Measurements from ENCODE around the gene CTRB2. TPM values are rescaled to one million over a fixed set of nuclear protein-coding genes. Genes with fewer than 3 reads are reported as not detected.

CTRB2 gene
- total RNA-seq, 1 experiment from 2014 or later = 5.8 TPM

DNA sequence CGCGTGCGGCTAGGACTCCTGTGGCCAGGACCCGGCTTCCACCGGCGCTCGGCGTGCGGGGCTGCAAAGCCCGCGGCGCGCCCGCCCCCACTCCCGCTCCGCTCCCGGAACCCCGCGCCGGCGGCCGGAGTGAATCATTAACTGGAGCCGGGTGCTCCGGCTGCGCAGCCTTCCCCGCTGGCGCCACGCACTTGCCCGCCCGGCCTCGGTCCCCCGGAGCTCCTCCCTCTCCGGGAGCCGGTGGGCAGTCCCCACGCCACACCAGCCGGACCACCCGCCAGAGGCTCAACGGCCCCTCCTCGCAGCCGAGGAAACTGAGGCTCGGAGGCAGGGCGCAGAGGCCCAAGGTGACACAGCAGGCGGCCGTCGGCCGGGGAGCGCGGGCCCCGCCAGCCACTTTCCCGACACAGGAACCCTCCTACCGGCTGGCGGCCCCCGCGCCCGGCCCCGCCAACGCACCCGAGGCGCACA is 43.9 kb upstream of the CTRB2 start:
- ATAC-seq = no peak

DNA sequence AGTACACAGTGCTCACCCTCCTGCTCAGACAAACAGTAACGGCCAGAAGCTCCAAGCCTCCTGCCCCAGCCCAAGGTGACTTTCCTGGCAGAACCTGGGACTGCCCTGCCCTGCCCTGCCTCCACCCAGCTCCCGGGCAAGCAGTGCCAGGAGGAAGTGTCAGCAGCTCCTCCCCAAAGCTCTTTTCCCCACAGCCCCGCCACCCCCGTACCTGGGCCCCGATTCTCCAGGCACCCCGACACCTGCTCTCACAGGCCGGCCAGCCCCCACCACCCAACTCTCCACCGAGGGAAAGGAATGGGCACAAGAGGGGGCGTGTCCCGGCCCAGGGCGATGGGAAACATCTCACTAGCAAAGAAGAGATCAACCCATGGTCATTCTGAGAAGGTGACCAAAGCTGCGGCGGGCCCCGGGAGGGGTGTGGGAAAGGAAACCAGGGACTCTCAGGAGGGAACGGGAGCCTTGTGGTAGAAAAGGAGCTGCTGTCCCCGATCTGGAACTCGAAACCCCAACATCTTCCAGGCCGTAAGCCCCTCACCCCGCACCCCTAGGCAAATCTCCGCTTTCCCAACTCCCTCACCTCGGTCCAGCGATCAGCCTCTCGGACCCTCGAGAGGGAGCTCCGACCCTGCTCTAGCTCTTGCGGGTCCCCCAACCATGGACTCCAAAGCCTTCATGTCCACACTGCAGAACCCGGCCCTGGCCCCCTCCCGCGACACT is 43.3 kb upstream of the CTRB2 start:
- no peaks in the 10 kb centered on the region for H3K9me3 Mint-ChIP-seq
- peak; percentile 46 for DNase-seq (ENCODE audit: low spot score)
- POLR2A ChIA-PET = interaction anchor here (0.7 to 2.1 kb wide), 7 partner anchors 10 to 127 kb away, joined by 3 to 13 read pairs (median 4); no protein-coding TSS in a partner anchor

More for the DNA sequence above, 43.9 kb upstream of the CTRB2 start:
- no peak for DNase-seq (ENCODE audit: low spot score)
- Mint-ChIP-seq H3K27ac (no peak overlapping the region), H3K4me3 (peak overlapping the region; percentile 79), H3K27me3 (ENCODE audit: low read depth) (no peaks in the 10 kb centered on the region), H3K4me1 (peaks cover 83% of the 10 kb centered on the region), H3K9me3 (no peaks in the 10 kb centered on the region), H3K36me3 (no peaks in the 10 kb centered on the region)
- CTCF ChIA-PET = interaction anchor here (1.1 to 7.5 kb wide), 4 partner anchors 17 to 266 kb away, joined by 3 to 92 read pairs (median 4); no protein-coding TSS in a partner anchor
- TF ChIP-seq, protein P1, sequence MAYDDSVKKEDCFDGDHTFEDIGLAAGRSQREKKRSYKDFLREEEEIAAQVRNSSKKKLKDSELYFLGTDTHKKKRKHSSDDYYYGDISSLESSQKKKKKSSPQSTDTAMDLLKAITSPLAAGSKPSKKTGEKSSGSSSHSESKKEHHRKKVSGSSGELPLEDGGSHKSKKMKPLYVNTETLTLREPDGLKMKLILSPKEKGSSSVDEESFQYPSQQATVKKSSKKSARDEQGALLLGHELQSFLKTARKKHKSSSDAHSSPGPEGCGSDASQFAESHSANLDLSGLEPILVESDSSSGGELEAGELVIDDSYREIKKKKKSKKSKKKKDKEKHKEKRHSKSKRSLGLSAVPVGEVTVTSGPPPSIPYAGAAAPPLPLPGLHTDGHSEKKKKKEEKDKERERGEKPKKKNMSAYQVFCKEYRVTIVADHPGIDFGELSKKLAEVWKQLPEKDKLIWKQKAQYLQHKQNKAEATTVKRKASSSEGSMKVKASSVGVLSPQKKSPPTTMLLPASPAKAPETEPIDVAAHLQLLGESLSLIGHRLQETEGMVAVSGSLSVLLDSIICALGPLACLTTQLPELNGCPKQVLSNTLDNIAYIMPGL (CRISPR knock-in tag; IDR thresholded peaks at IDR 0.05) = peak; percentile 40; the same call in 1 of the 2 replicates
- TF ChIP-seq GABPB1 (CRISPR knock-in tag; IDR thresholded peaks at IDR 0.05) (0 out of 2 replicates have a peak, but pooled peaks have one; percentile 41), ZNF121 (CRISPR knock-in tag; IDR thresholded peaks at IDR 0.05) (no peak), EMX1 (CRISPR knock-in tag; IDR thresholded peaks at IDR 0.05) (0 out of 2 replicates have a peak, but pooled peaks have one; percentile 52), ATF1 (CRISPR knock-in tag; IDR thresholded peaks at IDR 0.05) (peak; percentile 18; the same call in 1 of the 2 replicates)
- TF ChIP-seq, protein P2, sequence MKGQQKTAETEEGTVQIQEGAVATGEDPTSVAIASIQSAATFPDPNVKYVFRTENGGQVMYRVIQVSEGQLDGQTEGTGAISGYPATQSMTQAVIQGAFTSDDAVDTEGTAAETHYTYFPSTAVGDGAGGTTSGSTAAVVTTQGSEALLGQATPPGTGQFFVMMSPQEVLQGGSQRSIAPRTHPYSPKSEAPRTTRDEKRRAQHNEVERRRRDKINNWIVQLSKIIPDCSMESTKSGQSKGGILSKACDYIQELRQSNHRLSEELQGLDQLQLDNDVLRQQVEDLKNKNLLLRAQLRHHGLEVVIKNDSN (CRISPR knock-in tag; IDR thresholded peaks at IDR 0.05) = 0 out of 2 replicates have a peak, but pooled peaks have one; percentile 15
- TF ChIP-seq, protein P3, sequence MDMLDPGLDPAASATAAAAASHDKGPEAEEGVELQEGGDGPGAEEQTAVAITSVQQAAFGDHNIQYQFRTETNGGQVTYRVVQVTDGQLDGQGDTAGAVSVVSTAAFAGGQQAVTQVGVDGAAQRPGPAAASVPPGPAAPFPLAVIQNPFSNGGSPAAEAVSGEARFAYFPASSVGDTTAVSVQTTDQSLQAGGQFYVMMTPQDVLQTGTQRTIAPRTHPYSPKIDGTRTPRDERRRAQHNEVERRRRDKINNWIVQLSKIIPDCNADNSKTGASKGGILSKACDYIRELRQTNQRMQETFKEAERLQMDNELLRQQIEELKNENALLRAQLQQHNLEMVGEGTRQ (CRISPR knock-in tag; IDR thresholded peaks at IDR 0.05) = no peak
- POLR2A ChIA-PET = interaction anchor here (0.7 to 2.1 kb wide), 6 partner anchors 10 to 127 kb away, joined by 3 to 13 read pairs (median 4); no protein-coding TSS in a partner anchor

More for the DNA sequence above, 43.3 kb upstream of the CTRB2 start:
- H3K27ac Mint-ChIP-seq = no peak overlapping the region
- peak overlapping the region; percentile 79 for H3K4me3 Mint-ChIP-seq
- H3K27me3 Mint-ChIP-seq (ENCODE audit: low read depth) = no peaks in the 10 kb centered on the region
- no peak for ATAC-seq
- CTCF ChIA-PET = interaction anchor here (1.1 to 7.5 kb wide), 4 partner anchors 16 to 267 kb away, joined by 3 to 92 read pairs (median 4); no protein-coding TSS in a partner anchor
- peaks cover 80% of the 10 kb centered on the region for H3K4me1 Mint-ChIP-seq
- TF ChIP-seq, protein P4, sequence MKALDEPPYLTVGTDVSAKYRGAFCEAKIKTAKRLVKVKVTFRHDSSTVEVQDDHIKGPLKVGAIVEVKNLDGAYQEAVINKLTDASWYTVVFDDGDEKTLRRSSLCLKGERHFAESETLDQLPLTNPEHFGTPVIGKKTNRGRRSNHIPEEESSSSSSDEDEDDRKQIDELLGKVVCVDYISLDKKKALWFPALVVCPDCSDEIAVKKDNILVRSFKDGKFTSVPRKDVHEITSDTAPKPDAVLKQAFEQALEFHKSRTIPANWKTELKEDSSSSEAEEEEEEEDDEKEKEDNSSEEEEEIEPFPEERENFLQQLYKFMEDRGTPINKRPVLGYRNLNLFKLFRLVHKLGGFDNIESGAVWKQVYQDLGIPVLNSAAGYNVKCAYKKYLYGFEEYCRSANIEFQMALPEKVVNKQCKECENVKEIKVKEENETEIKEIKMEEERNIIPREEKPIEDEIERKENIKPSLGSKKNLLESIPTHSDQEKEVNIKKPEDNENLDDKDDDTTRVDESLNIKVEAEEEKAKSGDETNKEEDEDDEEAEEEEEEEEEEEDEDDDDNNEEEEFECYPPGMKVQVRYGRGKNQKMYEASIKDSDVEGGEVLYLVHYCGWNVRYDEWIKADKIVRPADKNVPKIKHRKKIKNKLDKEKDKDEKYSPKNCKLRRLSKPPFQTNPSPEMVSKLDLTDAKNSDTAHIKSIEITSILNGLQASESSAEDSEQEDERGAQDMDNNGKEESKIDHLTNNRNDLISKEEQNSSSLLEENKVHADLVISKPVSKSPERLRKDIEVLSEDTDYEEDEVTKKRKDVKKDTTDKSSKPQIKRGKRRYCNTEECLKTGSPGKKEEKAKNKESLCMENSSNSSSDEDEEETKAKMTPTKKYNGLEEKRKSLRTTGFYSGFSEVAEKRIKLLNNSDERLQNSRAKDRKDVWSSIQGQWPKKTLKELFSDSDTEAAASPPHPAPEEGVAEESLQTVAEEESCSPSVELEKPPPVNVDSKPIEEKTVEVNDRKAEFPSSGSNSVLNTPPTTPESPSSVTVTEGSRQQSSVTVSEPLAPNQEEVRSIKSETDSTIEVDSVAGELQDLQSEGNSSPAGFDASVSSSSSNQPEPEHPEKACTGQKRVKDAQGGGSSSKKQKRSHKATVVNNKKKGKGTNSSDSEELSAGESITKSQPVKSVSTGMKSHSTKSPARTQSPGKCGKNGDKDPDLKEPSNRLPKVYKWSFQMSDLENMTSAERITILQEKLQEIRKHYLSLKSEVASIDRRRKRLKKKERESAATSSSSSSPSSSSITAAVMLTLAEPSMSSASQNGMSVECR (CRISPR knock-in tag; IDR thresholded peaks at IDR 0.05; ENCODE audit: borderline replicate concordance) = peak; percentile 6; the same call in 1 of the 2 replicates
- TF ChIP-seq FOXP1 (CRISPR knock-in tag; IDR thresholded peaks at IDR 0.05; ENCODE audit: borderline replicate concordance) = no peak
- TF ChIP-seq, protein P5, sequence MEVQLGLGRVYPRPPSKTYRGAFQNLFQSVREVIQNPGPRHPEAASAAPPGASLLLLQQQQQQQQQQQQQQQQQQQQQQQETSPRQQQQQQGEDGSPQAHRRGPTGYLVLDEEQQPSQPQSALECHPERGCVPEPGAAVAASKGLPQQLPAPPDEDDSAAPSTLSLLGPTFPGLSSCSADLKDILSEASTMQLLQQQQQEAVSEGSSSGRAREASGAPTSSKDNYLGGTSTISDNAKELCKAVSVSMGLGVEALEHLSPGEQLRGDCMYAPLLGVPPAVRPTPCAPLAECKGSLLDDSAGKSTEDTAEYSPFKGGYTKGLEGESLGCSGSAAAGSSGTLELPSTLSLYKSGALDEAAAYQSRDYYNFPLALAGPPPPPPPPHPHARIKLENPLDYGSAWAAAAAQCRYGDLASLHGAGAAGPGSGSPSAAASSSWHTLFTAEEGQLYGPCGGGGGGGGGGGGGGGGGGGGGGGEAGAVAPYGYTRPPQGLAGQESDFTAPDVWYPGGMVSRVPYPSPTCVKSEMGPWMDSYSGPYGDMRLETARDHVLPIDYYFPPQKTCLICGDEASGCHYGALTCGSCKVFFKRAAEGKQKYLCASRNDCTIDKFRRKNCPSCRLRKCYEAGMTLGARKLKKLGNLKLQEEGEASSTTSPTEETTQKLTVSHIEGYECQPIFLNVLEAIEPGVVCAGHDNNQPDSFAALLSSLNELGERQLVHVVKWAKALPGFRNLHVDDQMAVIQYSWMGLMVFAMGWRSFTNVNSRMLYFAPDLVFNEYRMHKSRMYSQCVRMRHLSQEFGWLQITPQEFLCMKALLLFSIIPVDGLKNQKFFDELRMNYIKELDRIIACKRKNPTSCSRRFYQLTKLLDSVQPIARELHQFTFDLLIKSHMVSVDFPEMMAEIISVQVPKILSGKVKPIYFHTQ (CRISPR knock-in tag; IDR thresholded peaks at IDR 0.05) = 0 out of 2 replicates have a peak, but pooled peaks have one; percentile 23
- no peaks in the 10 kb centered on the region for H3K36me3 Mint-ChIP-seq

All from WTC11 (cell line).